ENCODE results near the gene INO80B. TPM values are rescaled to one million over a fixed set of nuclear protein-coding genes. Genes with fewer than 3 reads are reported as not detected.

Gene INO80B
- total RNA-seq, 1 experiment from 2014 or later: 24.0 TPM

GRCh38 chr2:74499940-74500577, 45.2 kb downstream of the INO80B start:
- H3K4me1 ChIP-seq (ENCODE audit: control insufficient read depth in 1 of 2, insufficient read depth in 2 of 2, low read length in 2 of 2): peaks cover 16 to 35% of the 10 kb centered on the region in 2 experiments
- H3K4me2 ChIP-seq (ENCODE audit: low read length): no peak overlapping the region
- BruUV-seq (replicated peaks): no TSS peak
- no peak overlapping the region for H3K9ac ChIP-seq (ENCODE audit: low read length)
- H3K36me3 ChIP-seq (ENCODE audit: control insufficient read depth in 1 of 2, insufficient read depth in 2 of 2, low read length in 2 of 2): peaks cover 0 to 6% of the 10 kb centered on the region in 2 experiments; a peak in 2 of 4 replicates
- H3K9me2 ChIP-seq (ENCODE audit: insufficient read depth): no peaks in the 10 kb centered on the region
- TF ChIP-seq CTCF (IDR thresholded peaks at IDR 0.05 in 2 of 3, conservative IDR thresholded peaks at IDR 0.05 in 1 of 3; ENCODE audit: borderline replicate concordance in 1 of 3, insufficient read depth in 1 of 3, low read depth in 2 of 3, low read length in 2 of 3) (no peak), POLR2AphosphoS5 (IDR thresholded peaks at IDR 0.05; ENCODE audit: low read depth, low read length) (no peak), CEBPB (IDR thresholded peaks at IDR 0.05; ENCODE audit: low read depth) (no peak), CBX3 (IDR thresholded peaks at IDR 0.05; ENCODE audit: low read depth) (no peak), SP1 (IDR thresholded peaks at IDR 0.05; ENCODE audit: low read depth) (no peak), SRF (IDR thresholded peaks at IDR 0.05; ENCODE audit: low read depth) (no peak), EZH2 (IDR thresholded peaks at IDR 0.05) (no peak)
- TF ChIP-seq, protein P1, sequence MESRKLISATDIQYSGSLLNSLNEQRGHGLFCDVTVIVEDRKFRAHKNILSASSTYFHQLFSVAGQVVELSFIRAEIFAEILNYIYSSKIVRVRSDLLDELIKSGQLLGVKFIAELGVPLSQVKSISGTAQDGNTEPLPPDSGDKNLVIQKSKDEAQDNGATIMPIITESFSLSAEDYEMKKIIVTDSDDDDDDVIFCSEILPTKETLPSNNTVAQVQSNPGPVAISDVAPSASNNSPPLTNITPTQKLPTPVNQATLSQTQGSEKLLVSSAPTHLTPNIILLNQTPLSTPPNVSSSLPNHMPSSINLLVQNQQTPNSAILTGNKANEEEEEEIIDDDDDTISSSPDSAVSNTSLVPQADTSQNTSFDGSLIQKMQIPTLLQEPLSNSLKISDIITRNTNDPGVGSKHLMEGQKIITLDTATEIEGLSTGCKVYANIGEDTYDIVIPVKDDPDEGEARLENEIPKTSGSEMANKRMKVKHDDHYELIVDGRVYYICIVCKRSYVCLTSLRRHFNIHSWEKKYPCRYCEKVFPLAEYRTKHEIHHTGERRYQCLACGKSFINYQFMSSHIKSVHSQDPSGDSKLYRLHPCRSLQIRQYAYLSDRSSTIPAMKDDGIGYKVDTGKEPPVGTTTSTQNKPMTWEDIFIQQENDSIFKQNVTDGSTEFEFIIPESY (IDR thresholded peaks at IDR 0.05; ENCODE audit: extremely low read depth, insufficient replicate concordance, low read length): no peak
- TF ChIP-seq, protein P2, sequence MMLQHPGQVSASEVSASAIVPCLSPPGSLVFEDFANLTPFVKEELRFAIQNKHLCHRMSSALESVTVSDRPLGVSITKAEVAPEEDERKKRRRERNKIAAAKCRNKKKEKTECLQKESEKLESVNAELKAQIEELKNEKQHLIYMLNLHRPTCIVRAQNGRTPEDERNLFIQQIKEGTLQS (IDR thresholded peaks at IDR 0.05): no peak
- TF ChIP-seq, protein P3, sequence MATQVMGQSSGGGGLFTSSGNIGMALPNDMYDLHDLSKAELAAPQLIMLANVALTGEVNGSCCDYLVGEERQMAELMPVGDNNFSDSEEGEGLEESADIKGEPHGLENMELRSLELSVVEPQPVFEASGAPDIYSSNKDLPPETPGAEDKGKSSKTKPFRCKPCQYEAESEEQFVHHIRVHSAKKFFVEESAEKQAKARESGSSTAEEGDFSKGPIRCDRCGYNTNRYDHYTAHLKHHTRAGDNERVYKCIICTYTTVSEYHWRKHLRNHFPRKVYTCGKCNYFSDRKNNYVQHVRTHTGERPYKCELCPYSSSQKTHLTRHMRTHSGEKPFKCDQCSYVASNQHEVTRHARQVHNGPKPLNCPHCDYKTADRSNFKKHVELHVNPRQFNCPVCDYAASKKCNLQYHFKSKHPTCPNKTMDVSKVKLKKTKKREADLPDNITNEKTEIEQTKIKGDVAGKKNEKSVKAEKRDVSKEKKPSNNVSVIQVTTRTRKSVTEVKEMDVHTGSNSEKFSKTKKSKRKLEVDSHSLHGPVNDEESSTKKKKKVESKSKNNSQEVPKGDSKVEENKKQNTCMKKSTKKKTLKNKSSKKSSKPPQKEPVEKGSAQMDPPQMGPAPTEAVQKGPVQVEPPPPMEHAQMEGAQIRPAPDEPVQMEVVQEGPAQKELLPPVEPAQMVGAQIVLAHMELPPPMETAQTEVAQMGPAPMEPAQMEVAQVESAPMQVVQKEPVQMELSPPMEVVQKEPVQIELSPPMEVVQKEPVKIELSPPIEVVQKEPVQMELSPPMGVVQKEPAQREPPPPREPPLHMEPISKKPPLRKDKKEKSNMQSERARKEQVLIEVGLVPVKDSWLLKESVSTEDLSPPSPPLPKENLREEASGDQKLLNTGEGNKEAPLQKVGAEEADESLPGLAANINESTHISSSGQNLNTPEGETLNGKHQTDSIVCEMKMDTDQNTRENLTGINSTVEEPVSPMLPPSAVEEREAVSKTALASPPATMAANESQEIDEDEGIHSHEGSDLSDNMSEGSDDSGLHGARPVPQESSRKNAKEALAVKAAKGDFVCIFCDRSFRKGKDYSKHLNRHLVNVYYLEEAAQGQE (IDR thresholded peaks at IDR 0.05; ENCODE audit: low read depth): no peak
- TF ChIP-seq, protein P4, sequence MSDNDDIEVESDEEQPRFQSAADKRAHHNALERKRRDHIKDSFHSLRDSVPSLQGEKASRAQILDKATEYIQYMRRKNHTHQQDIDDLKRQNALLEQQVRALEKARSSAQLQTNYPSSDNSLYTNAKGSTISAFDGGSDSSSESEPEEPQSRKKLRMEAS (IDR thresholded peaks at IDR 0.05): no peak
- H3K4me3 ChIP-seq (replicated peaks in 1 of 2; ENCODE audit: low read depth in 1 of 2, low read length in 2 of 2): no peak overlapping the region
- H3K9me3 ChIP-seq (ENCODE audit: control insufficient read depth in 1 of 2, insufficient read depth in 1 of 2, low read depth in 1 of 2, low read length in 2 of 2): no peaks in the 10 kb centered on the region
- no peak overlapping the region for H3K27ac ChIP-seq (ENCODE audit: low read depth, low read length)
- ChIA-PET CTCF (no interaction called here), RAD21 (ENCODE audit: low non-redundant PET in 1 of 2, low total read pairs in 2 of 2, uncharacterized antibody in 2 of 2, unreplicated experiment in 2 of 2) (no interaction called here), POLR2A (interaction anchor here (1.3 kb wide), 1 partner anchor 25 kb away, joined by 3 read pairs; no protein-coding TSS in a partner anchor)
- H4K20me1 ChIP-seq (ENCODE audit: insufficient read depth): no peaks in the 10 kb centered on the region
- H3K27me3 ChIP-seq (ENCODE audit: insufficient read depth, low read length): no peaks in the 10 kb centered on the region
- no peak for DNase-seq (ENCODE audit: low read depth, low spot score)
- intact Hi-C loops (cut with micrococcal nuclease): no loop called here
- no peak overlapping the region for H2AFZ ChIP-seq (ENCODE audit: low read depth, low read length, poor library complexity, severe bottlenecking)
- peaks cover under 1% of the 10 kb centered on the region; the same call in 1 of the 2 replicates for H3K79me2 ChIP-seq (ENCODE audit: insufficient read depth, low read length)
- no peak for ATAC-seq

Measured in HCT116 (cell line).